ENCODE data around the gene ABCC10.
"Not testable (repeated sequence)": the region's sequence is repeated elsewhere in the genome, so short reads cannot be mapped to it uniquely, and the experiment has no call there.

Gene ABCC10

GRCh38 chr6:43497689-43498088, 70.3 kb downstream of the ABCC10 start:
- no peak for DNase-seq

GRCh38 chr6:43498291-43498690, 71.0 kb downstream of the ABCC10 start:
- not testable (repeated sequence) for DNase-seq

GRCh38 chr6:43499028-43499815, 71.9 kb downstream of the ABCC10 start:
- no peak for DNase-seq
